ENCODE measurements around the gene KREMEN2. TPM values are rescaled to one million over a fixed set of nuclear protein-coding genes. Genes with fewer than 3 reads are reported as not detected.

The KREMEN2 gene
- total and polyA plus RNA-seq, 2 of the 13 experiments (the other 11 are each of a cell fraction or from before 2014, with no cell fraction given), result 0.48 to 1.2 TPM

GRCh38 chr16:2933136-2933535 lies 30.9 kb upstream of the KREMEN2 start:
- H3K9ac ChIP-seq (ENCODE audit: insufficient read depth, low read depth, low read length), result no peak overlapping the region
- no peaks in the 10 kb centered on the region for H3K9me3 ChIP-seq (ENCODE audit: low read length)
- WGBS (ENCODE audit: low lambda C conversion rate), result 100% methylated on average over 1 of the region's 30 CpGs

More at GRCh38 chr16:2933136-2933535, 30.9 kb upstream of the KREMEN2 start:
- no peak overlapping the region for H2AFZ ChIP-seq (ENCODE audit: low read length)
- ChIA-PET POLR2A (no interaction called here), CTCF (ENCODE audit: low intra/inter-chr PET ratio, low total read pairs) (no interaction called here)
- peaks cover 8 to 16% of the 10 kb centered on the region in 2 experiments; a peak in 3 of 5 replicates for H3K36me3 ChIP-seq (replicated peaks in 1 of 2; ENCODE audit: control insufficient read depth in 1 of 2, insufficient read depth in 2 of 2, low read length in 2 of 2)
- no peaks in the 10 kb centered on the region for H3K4me1 ChIP-seq (ENCODE audit: insufficient read depth, low read length)
- no peak overlapping the region for H3K4me3 ChIP-seq (replicated peaks in 1 of 3; ENCODE audit: insufficient read depth in 1 of 3, low read depth in 2 of 3, low read length in 3 of 3)
- in situ Hi-C loops (cut with HindIII; ENCODE audit: extremely low pct_ligation_motif_present, low pct_unique_long_range_greater_than_20kb) (no loop called here), intact Hi-C loops (cut with micrococcal nuclease; ENCODE audit: unreplicated experiment) (no loop called here)
- TF ChIP-seq ZNF20 (CRISPR knock-in tag; IDR thresholded peaks at IDR 0.05) (no peak), ZNF674 (CRISPR knock-in tag; IDR thresholded peaks at IDR 0.05; ENCODE audit: low read depth) (no peak), DNMT3B (CRISPR knock-in tag; conservative IDR thresholded peaks at IDR 0.05) (no peak), HDAC6 (IDR thresholded peaks at IDR 0.05; ENCODE audit: low read depth, low read length) (no peak), KAT8 (CRISPR knock-in tag; IDR thresholded peaks at IDR 0.05) (no peak), ZNF275 (CRISPR knock-in tag; IDR thresholded peaks at IDR 0.05; ENCODE audit: borderline replicate concordance) (no peak), ZBTB25 (CRISPR knock-in tag; IDR thresholded peaks at IDR 0.05) (no peak)
- TF ChIP-seq, protein P1, sequence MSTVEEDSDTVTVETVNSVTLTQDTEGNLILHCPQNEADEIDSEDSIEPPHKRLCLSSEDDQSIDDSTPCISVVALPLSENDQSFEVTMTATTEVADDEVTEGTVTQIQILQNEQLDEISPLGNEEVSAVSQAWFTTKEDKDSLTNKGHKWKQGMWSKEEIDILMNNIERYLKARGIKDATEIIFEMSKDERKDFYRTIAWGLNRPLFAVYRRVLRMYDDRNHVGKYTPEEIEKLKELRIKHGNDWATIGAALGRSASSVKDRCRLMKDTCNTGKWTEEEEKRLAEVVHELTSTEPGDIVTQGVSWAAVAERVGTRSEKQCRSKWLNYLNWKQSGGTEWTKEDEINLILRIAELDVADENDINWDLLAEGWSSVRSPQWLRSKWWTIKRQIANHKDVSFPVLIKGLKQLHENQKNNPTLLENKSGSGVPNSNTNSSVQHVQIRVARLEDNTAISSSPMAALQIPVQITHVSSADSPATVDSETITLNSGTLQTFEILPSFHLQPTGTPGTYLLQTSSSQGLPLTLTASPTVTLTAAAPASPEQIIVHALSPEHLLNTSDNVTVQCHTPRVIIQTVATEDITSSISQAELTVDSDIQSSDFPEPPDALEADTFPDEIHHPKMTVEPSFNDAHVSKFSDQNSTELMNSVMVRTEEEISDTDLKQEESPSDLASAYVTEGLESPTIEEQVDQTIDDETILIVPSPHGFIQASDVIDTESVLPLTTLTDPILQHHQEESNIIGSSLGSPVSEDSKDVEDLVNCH (CRISPR knock-in tag; IDR thresholded peaks at IDR 0.05), result no peak
- TF ChIP-seq, protein P2, sequence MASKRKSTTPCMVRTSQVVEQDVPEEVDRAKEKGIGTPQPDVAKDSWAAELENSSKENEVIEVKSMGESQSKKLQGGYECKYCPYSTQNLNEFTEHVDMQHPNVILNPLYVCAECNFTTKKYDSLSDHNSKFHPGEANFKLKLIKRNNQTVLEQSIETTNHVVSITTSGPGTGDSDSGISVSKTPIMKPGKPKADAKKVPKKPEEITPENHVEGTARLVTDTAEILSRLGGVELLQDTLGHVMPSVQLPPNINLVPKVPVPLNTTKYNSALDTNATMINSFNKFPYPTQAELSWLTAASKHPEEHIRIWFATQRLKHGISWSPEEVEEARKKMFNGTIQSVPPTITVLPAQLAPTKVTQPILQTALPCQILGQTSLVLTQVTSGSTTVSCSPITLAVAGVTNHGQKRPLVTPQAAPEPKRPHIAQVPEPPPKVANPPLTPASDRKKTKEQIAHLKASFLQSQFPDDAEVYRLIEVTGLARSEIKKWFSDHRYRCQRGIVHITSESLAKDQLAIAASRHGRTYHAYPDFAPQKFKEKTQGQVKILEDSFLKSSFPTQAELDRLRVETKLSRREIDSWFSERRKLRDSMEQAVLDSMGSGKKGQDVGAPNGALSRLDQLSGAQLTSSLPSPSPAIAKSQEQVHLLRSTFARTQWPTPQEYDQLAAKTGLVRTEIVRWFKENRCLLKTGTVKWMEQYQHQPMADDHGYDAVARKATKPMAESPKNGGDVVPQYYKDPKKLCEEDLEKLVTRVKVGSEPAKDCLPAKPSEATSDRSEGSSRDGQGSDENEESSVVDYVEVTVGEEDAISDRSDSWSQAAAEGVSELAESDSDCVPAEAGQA (IDR thresholded peaks at IDR 0.05; ENCODE audit: low read depth), result no peak
- TF ChIP-seq, protein P2 (CRISPR knock-in tag; IDR thresholded peaks at IDR 0.05; ENCODE audit: borderline replicate concordance), result no peak
- no TSS peak for BruUV-seq (replicated peaks)
- H3K27ac ChIP-seq (ENCODE audit: extremely low read length, insufficient read depth, low read length), result no peak overlapping the region
- no peaks in the 10 kb centered on the region for H3K27me3 ChIP-seq (ENCODE audit: control insufficient read depth in 1 of 2, insufficient read depth in 2 of 2, low read length in 2 of 2)
- DNase-seq (ENCODE audit: low spot score) (no peak), ATAC-seq (no peak), FAIRE-seq (no peak)
- H3K79me2 ChIP-seq (ENCODE audit: insufficient read depth, low read length), result no peaks in the 10 kb centered on the region
- H4K20me1 ChIP-seq (ENCODE audit: insufficient read depth, low read length), result no peaks in the 10 kb centered on the region
- H3K4me2 ChIP-seq (ENCODE audit: low read depth, low read length), result no peak overlapping the region

All from HepG2 (cell line).